ENCODE measurements around the gene RCC2. TPM values are rescaled to one million over a fixed set of nuclear protein-coding genes. Genes with fewer than 3 reads are reported as not detected.
A peak's percentile ranks its signal among the peaks of the same experiment; 100 is the strongest.

RCC2 gene
- total RNA-seq, 1 experiment from 2014 or later = 107 TPM

GRCh38 chr1:17377325-17377953 lies 62.0 kb downstream of the RCC2 start:
- H3K27ac Mint-ChIP-seq (ENCODE audit: unreplicated experiment) = peak overlapping the region; percentile 30
- no TSS peak for BruUV-seq (replicated peaks)
- no peaks in the 10 kb centered on the region for H3K9me3 Mint-ChIP-seq (ENCODE audit: low read depth, unreplicated experiment)
- H3K36me3 Mint-ChIP-seq (ENCODE audit: insufficient read depth, unreplicated experiment) = peaks cover 5% of the 10 kb centered on the region
- CTCF ChIA-PET = no interaction called here
- no peak overlapping the region for H3K4me3 Mint-ChIP-seq (ENCODE audit: low read depth, unreplicated experiment)
- no peak for DNase-seq
- peaks cover 45% of the 10 kb centered on the region for H3K27me3 Mint-ChIP-seq (ENCODE audit: unreplicated experiment)
- no peak for TF ChIP-seq CTCF (IDR thresholded peaks at IDR 0.05; ENCODE audit: unreplicated experiment)
- intact Hi-C loops (cut with micrococcal nuclease; ENCODE audit: unreplicated experiment) = no loop called here
- H3K4me1 Mint-ChIP-seq (ENCODE audit: low read depth, unreplicated experiment) = no peaks in the 10 kb centered on the region

GRCh38 chr1:17375651-17376050 lies 63.8 kb downstream of the RCC2 start:
- no TSS peak for BruUV-seq (replicated peaks)
- intact Hi-C loops (cut with micrococcal nuclease; ENCODE audit: unreplicated experiment) = no loop called here
- peaks cover 27% of the 10 kb centered on the region for H3K27me3 Mint-ChIP-seq (ENCODE audit: unreplicated experiment)
- peaks cover 5% of the 10 kb centered on the region for H3K36me3 Mint-ChIP-seq (ENCODE audit: insufficient read depth, unreplicated experiment)
- no peaks in the 10 kb centered on the region for H3K4me1 Mint-ChIP-seq (ENCODE audit: low read depth, unreplicated experiment)
- CTCF ChIA-PET = no interaction called here
- no peak overlapping the region for H3K4me3 Mint-ChIP-seq (ENCODE audit: low read depth, unreplicated experiment)
- no peaks in the 10 kb centered on the region for H3K9me3 Mint-ChIP-seq (ENCODE audit: low read depth, unreplicated experiment)
- no peak overlapping the region for H3K27ac Mint-ChIP-seq (ENCODE audit: unreplicated experiment)
- no peak for TF ChIP-seq CTCF (IDR thresholded peaks at IDR 0.05; ENCODE audit: unreplicated experiment)
- no peak for DNase-seq

GRCh38 chr1:17372955-17373354 lies 66.5 kb downstream of the RCC2 start:
- Mint-ChIP-seq H3K27ac (ENCODE audit: unreplicated experiment) (no peak overlapping the region), H3K4me1 (ENCODE audit: low read depth, unreplicated experiment) (no peaks in the 10 kb centered on the region), H3K36me3 (ENCODE audit: insufficient read depth, unreplicated experiment) (peaks cover 5% of the 10 kb centered on the region), H3K9me3 (ENCODE audit: low read depth, unreplicated experiment) (no peaks in the 10 kb centered on the region), H3K27me3 (ENCODE audit: unreplicated experiment) (peaks cover 14% of the 10 kb centered on the region), H3K4me3 (ENCODE audit: low read depth, unreplicated experiment) (no peak overlapping the region)
- CTCF ChIA-PET = no interaction called here
- intact Hi-C loops (cut with micrococcal nuclease; ENCODE audit: unreplicated experiment) = no loop called here
- BruUV-seq (replicated peaks) = no TSS peak
- no peak for TF ChIP-seq CTCF (IDR thresholded peaks at IDR 0.05; ENCODE audit: unreplicated experiment)
- DNase-seq = no peak

GRCh38 chr1:17371896-17372295 lies 67.6 kb downstream of the RCC2 start, which contains the start of gene PADI6:
Gene PADI6, plus strand, starts transcription at chr1:17372196. Its CDS starts 50 bp downstream, at chr1:17372246.
- Mint-ChIP-seq H3K27me3 (ENCODE audit: unreplicated experiment) (peaks cover 12% of the 10 kb centered on the region), H3K4me1 (ENCODE audit: low read depth, unreplicated experiment) (no peaks in the 10 kb centered on the region), H3K9me3 (ENCODE audit: low read depth, unreplicated experiment) (no peaks in the 10 kb centered on the region), H3K4me3 (ENCODE audit: low read depth, unreplicated experiment) (no peak within 1 kb of the TSS), H3K27ac (ENCODE audit: unreplicated experiment) (no peak within 1 kb of the TSS), H3K36me3 (ENCODE audit: insufficient read depth, unreplicated experiment) (no peaks in the 10 kb centered on the region)
- CTCF ChIA-PET = interaction anchor here (0.6 kb wide), 1 partner anchor 242 kb away, joined by 4 read pairs; no protein-coding TSS in a partner anchor
- intact Hi-C loops (cut with micrococcal nuclease; ENCODE audit: unreplicated experiment) = no loop called here
- BruUV-seq (replicated peaks) = no TSS peak
- DNase-seq = no peak
- TF ChIP-seq CTCF (IDR thresholded peaks at IDR 0.05; ENCODE audit: unreplicated experiment) = no peak

Data from Calu3 (cell line).